HG03135 (cell line): ENCODE data around the gene GTF2F1.
"Not testable (repeated sequence)": the region's sequence is repeated elsewhere in the genome, so short reads cannot be mapped to it uniquely, and the experiment has no call there.

Experiments
- ATAC-seq: cut with Tn5 transposase; IDR thresholded peaks from one replicate; pipeline ENCODE4 v1.9.1; 2021; ENCODE audit warnings: mild to moderate bottlenecking, moderate library complexity; ENCODE audit not compliant: unreplicated experiment

The GTF2F1 gene, protein sequence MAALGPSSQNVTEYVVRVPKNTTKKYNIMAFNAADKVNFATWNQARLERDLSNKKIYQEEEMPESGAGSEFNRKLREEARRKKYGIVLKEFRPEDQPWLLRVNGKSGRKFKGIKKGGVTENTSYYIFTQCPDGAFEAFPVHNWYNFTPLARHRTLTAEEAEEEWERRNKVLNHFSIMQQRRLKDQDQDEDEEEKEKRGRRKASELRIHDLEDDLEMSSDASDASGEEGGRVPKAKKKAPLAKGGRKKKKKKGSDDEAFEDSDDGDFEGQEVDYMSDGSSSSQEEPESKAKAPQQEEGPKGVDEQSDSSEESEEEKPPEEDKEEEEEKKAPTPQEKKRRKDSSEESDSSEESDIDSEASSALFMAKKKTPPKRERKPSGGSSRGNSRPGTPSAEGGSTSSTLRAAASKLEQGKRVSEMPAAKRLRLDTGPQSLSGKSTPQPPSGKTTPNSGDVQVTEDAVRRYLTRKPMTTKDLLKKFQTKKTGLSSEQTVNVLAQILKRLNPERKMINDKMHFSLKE

DNA sequence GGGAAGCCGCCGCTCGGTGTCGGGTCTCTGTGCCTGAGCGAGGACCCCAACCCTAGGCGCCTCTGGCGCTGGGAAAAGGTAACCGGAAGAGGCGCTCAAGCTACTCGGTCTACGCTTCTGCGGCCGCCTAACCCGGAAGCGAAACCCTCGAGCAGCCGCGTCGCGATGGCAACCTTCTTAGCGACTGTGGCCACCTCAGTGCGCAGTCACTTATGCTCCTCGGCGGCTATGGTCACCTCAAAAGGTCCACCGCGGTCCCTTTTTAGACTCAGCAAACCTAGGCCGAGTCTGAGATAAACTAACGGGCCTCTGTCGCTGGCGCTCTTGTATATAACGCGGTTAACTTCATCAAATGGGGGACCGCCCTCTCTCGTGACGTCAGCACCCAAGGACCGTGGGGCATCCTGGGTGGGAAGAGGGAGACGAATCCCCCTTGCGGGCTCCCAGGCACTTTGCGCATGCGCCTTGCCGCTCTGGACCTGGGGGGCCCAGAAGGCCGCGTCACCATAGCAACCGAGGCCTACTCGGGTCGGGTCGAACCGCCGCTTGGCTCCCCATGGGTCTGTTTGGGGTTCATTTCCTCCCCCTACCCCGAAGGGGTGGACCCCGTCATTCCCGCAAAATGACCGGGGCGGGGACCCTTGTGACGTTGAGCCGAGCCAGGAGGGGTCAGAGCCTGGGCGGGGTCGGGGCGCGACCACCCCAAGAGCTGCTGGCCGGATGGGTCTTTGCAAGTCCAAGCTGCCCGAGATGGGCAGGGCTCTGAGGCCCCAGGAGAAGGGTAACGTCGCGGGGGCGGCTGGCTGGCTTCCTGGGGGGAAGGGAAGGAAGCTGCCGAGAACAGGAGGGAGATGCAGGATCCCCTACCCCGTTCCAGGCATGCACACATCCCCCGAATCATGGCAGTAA, at the start of gene GTF2F1:
GTF2F1 (minus strand) TSS at position 91 of the 909 bp plus-strand sequence. CDS start 169 bp downstream, outside the sequence.
- peak; percentile 77 for ATAC-seq

DNA sequence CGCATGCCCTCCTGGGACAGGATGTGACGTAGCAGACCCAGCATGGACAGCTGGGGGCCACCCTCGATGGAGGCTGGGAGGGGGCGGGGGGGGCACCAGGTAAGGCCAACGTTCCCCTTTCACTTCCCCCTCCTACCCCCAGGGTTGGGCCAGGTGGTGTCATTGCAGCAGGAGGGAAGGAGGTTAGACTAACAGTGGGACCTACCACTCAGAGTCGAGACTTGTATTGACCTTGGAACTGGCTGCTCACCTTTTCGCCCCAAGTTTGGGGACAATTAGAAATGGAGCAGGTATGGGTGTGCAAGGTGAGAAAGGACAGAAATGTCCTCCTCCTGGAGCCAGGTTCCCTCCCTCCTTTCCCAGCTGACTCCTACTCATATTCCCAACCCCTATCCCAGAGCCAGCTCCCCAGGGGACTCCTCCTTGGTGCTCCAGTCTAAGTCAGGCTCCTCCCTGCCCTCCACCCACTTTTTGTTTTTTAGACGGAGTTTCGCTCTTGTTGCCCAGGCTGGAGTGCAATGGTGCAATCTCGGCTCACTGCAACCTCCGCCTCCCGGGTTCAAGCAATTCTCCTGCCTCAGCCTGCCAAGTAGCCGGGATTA, 49.2 kb upstream of the GTF2F1 start:
- ATAC-seq: no peak

DNA sequence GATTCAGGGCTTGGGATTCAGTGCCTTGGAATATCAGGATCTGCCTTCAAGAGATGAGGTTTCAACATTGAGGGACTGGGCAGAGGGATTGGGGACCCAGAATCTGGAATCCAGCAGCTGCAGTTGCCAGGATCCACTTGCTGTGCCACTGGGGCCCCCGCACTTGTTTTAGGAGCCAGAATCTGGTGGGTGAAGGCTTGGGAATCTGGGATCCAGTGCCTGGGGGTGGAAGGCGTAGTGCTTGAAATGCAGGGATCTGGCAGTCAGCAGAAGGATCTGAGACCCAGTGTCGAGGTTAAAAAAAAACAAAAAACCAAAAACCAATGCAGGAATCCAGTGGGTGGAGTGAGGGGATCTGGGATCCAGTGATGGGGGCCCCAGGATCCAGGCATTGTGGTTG, 47.9 kb upstream of the GTF2F1 start:
- no peak for ATAC-seq

DNA sequence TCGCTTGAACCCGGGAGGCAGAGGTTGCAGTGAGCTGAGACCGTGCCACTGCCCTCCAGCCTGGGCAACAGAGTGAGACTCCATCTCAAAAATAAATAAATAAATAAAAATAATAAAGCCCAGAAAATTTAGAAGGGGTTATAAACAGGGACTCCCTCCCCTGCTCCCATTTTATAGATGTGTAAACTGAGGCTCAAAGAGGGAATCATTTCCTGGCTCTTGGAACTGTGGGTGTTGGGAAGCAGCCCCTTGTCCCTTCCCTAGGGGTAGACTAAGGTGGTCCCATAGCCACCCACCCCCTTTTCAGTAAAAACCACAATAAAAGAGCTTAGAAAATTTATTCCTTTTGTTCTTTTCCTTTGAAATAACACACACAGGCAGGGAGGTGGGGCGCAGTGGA, 46.8 kb upstream of the GTF2F1 start:
- ATAC-seq: no peak

DNA sequence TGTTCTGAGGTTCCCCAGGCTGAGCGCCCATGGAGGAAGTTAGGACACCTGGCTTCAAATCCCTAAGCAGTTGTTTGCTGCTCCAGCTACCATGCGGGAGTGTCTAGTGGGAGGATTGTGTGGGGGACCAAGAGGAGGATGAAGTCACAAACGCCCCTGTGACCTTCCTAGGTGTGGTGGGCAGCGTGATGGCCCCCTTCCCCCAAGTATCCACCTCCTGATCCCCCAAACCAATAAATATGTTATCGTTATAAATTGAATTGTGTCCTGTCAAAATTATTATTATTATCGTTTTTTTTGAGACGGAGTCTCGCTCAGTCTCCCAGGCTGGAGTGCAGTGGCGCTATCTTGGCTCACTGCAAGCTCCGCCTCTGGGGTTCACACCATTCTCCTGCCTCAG, 40.7 kb upstream of the GTF2F1 start, which contains the start of gene SLC25A41:
SLC25A41 (minus strand) TSS at position 101 of the 400 bp plus-strand sequence; CDS start at position 31, 70 bp downstream.
- ATAC-seq: no peak

DNA sequence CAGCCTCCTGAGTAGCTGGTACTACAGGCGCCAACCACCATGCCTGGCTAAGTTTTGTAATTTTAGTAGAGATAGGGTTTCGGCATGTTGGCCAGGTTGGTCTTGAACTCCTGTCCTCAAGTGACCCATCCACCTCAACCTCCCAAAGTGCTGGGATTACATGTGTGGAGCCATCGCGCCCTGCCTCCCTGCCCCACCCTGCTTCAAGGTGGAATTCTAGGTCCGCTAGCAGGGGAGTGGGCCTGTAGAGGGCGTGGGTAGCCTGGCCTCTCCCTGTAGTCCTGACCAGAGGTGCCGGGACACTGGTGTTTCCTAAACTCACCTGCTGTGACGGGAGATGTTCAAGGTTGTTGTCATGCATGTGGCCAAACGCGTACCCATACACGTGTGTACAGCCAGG, 40.2 kb upstream of the GTF2F1 start:
- no peak for ATAC-seq

DNA sequence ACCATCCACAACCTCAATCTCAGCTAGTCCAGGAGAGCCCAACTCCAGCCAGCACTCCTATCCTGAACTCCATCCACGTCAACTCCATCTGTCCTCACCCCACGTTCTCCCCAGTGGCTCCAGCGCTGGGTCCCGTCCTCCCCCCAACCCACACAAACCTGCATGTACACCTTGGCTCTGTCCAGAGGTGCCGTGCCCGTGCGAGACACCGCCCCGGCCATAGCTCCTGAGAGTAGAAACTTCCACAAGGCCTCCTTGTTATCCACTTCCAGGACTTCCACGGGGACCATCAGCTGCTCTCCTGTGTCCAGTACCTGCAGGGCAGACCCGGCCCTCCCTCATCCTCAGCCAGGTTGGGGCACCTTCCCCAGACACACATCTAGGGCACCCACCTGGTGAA, 38.9 kb upstream of the GTF2F1 start:
- ATAC-seq: no peak

DNA sequence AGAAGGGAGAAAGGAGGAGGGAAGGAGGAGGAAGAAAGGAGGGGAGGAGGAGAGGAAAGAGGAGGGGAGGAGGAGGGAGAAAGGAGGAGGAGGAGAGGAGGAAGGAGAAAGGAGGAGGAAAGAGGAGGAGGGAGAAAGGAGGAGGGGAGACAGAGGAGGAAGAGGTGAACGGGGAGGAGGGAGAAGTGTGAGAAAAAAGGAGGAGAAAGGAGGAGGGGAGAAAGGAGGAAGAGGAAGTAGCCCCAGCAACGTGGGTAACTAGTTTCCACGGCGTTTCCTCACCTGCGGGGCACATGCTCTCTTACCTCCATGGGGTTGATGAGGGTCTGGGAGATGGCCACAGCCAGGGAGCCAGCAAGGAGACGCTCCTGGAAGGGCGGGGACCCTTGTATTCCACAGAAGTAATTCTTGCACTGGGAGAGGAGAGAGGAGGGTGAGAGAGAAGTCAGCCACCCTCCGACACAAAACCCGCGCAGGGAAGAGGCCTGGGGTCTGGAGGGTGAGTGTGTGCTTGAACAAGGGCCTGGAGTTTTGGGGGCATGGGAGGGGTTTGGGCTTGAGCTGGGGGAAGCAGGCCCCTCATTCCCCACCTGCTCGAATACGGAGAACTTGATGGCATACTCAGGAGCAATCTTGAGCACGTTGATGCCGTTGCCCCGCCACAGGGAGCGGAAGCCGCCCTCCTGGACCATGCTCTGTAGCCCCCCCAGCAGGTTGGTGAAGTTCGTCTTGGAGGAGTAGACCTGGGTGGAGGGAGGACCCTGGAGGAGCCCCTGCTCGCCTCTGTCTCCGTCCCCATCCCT, 36.7 kb upstream of the GTF2F1 start:
- ATAC-seq: no peak

DNA sequence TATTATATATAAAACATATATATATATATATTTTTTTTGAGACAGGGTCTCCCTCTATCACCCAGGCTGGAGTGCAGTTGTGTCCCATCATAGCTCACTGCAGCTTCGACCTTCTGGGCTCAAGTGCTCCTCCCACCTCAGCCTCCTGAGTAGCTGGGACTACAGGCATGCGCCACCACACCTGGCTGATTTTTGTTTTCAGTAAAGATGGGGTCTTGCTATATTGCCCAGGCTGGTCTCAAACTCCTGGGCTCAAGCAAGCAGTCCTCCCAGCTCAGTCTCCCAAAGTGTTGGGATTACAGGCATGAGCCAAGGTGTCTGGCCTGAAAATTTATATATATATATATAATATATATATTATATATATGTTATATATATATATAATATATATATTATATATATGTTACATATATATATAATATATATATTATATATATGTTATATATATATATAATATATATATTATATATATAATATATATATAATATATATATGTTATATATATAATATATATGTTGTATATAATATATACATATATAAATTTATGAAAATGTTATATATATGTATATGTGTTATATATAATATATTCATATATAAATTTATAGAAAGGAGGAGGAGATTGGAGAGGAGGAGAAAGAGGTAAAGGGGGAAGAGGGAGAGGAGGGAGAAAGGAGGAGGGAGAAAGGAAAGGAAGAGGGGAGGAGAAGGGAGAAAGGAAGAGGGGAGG, 35.9 kb upstream of the GTF2F1 start:
- not testable (repeated sequence) for ATAC-seq

DNA sequence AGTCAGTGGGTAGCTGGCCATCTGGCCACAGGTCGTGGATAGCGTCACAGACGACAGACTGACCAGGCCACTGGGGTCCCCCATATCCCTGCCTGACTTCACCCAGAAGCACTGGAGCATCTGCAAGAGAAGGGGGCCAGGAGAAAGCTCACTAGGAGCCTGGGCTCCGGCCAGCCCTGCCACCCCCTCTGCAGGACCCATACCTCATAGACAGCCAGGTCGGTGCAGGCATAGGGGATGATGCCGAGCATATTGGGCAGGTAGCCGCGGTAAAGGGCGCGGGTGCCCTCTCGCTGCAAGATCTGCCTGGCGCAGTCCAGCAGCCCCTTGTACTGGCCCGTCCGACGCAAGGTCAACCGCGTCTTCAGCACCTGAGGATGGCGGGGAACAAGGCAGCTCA, 34.2 kb upstream of the GTF2F1 start:
- no peak for ATAC-seq

DNA sequence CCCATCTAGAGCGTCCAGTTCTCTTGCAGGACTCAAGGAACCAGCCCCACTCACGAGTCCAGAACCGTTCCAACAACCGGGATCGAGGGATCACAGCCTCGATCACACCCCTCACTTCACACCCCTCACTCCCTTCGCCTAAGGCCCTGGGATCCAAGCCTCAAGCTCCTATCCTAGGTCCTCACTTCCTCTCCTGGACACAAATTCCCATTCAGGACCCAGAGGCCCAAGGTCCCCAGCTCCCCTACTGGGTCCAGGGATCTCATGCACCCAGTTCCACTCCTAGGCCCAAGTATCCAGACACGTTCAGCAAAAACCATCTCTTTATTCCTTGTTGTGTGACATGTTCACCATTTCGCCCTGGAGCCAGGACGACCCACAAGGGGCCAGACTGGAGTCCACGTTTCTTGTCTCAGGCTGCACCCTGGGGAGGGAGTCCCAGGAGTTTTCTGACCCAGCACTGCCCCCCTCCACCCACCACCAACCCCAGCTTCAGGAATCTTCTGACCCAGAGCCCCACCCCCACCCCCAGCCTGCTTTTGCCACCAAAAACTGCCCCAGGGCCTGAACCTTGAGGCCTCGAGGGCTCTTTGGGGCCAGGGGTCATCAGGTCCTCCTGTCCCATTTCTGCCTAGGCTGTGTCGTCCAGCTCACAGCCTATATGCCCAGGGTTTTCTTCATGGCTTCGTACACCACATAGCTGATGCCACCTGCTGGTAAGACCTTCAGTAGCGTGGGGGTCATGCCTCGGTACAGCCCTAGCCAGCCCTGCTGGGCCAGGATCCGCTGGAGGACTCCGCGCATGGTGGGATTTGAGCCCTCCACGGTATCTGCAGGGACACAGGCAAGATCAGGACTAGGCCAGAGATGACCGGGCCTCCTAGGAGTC, 33.0 kb upstream of the GTF2F1 start:
- ATAC-seq: no peak

DNA sequence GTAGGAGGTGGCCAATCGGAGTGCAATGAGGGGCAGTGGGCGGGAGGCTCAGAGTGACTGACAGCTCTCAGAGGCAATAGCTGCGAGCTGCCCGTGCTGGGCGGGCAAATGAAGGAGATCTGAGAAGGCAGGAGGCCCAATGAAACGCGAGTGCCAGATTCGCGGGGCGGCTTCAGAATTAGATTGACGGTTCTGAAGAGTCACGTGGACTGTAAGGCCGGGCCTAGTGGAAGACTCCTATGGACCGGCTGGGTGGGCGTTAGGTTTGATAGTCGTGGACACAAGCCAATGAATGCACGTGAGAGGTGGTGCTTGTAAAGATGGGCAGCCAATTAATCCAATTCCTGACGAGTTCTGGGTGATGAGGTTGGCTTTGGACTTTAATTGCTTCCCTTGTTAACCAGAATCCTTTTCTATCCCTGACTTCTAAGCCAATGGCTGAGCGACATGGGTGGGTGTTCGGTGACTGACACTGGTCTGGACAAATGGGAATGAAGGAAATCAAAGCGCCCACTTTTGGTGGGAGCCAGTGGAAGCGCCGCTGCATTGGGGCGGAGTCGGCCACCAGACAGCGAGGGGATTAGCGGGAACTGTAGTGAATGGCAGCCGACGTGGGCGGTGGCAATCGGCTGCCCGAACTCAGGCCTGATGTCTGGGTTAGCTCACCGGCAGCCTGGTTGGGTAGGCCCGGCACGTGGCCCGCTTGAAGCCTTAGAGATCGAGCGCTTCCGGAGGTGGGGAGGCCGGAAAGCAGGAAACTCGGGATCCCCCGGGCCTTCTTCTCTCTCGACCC, 32.2 kb upstream of the GTF2F1 start:
- peak; percentile 85 for ATAC-seq

DNA sequence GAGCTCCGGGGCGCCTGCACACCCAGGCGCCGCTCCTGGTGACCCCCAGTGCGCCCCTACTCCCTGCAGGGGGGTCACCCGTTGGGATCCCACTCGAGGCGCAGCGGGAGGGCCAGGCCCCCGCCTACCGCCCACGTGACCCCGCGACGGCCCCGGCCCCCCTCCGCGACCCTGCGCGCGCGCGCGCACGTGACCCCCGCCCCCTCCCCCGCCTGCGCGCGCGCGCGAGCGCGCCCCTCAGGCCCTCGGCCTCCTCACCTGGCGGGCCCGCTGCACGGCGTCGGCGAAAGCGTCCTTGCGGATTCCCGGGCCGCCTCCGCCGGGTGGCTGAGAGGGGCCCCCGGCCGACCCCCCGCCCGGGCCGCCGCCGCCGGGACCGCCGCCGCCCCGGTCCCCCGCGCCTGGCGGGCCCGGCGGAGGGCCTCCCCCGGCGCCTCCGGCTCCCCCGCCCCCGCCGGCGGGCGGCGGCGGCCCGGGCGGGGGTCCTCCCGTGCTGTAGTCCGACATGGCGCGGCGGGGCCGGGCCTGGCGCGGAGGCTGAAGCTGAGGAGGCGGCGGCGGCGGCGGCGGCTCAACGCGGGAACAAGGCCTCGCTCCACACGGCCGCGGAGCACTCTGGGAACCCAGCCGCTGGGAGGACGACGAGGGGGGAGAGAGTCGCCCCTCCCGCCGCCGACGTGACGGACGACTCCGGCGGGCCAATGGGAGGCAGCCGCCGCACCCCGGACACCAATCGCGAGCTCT, 31.4 kb upstream of the GTF2F1 start, which contains the start of gene KHSRP:
KHSRP (minus strand) TSS at position 617 of the 744 bp plus-strand sequence; CDS start at position 507, 110 bp downstream.
- no peak for ATAC-seq

DNA sequence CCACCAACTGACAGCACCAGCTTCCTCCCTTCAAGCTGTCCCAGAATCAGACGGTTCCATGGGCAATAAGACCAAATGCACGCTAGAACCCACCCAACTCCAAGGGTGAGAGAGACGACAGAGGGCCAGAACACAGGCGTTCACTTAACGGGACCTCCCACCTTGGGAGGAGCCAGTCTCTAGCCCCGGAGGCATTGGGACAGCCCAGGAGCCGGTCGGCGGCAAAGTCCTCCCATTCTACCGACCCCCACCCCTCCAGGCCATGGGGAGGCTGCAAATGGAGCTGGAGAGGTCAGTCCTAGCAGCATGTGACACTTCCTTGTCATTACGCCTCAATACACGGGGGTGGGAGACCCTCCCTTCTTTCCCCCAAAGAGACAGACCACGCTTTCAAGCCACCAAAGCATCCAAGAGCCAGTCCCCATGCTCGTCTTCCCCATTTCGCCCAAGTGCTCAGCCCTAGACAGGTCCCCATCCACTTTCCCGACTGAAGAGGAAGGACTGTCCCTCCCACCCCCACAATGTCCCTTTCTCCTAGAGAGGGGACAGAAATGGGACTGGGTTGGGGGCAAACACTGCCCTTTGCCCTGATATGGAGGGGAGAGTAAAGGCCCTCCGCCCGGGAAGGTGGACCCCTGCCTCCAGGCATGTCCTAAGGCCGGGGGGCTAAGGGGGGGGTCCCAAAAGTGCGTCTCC, 30.7 kb upstream of the GTF2F1 start:
- ATAC-seq: no peak

DNA sequence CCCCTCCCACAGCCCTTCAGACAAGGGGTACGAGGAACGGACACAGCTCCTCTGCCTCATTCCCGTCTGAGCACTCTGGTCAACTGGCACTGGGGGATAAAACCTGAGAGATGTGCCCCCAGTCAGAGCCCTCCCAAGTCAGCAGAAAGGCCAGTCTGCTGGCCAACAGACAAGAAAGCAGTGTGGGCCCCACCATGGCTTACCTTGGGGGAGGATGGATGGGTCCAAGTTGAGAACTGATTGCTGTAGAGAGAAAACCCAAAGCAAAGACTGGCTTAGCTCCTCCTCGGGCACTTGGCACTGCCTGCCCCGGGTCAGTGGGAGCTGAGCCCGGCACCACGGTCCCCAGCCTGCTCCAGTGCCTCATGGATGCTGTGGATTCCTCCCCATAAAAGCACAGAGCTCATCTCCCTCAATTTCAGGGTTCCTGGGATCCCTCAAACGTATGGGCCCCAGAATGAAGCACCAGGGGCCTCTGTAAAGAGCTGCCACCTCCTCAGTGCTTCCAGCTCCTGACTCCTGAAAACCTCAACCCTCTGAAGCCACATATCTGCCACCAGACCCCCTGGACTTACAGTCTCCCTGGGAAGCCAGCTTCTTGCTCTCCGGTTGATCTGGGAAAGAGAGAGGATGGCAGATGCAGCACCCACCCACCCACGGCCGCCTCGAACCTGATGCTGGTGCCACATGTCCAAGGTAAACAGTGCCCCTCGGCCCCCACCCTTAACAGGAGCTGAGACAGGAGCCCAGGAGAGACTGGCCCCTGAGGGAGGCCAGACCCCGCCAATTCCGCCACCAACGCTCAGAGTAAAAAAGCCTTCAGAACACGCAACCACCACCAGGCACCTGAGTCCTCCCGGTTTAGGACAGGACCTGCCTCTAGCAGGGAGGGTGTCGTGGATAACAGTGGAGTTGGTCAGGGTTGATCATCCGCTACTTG, 28.4 kb upstream of the GTF2F1 start:
- no peak for ATAC-seq
